ENCODE results near the gene CDK12. TPM values are rescaled to one million over a fixed set of nuclear protein-coding genes. Genes with fewer than 3 reads are reported as not detected.

The CDK12 gene
- total RNA-seq, 1 experiment from 2014 or later = 51.2 TPM

DNA sequence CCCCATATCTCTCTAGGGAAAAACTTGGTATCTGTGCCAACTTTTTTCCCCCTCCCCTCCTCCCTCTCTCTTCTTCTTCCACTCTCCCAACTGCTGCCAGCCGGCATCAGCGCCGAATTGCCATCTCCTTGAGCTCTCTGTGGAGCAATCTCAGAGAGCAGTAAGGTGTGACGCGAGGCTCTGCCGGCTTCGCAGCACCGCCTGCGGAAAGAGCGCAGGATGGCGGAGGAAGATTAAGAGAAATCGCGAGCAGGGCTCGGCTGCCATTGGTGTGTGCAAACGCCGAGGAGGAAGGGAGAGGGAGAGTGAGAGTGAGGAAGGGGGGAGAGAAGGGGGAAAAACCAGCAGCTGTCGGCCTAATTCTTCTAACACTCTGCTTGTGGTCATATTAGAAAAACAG, 102.2 kb downstream of the CDK12 start:
- Histone ChIP-seq H3K27me3 (ENCODE audit: insufficient read depth, low read length) (no peaks in the 10 kb centered on the region), H3K9me2 (ENCODE audit: insufficient read depth) (no peaks in the 10 kb centered on the region), H3K36me3 (ENCODE audit: control insufficient read depth in 1 of 2, insufficient read depth in 2 of 2, low read length in 2 of 2) (no peaks in the 10 kb centered on the region), H3K4me1 (ENCODE audit: control insufficient read depth in 1 of 2, insufficient read depth in 2 of 2, low read length in 2 of 2) (no peaks in the 10 kb centered on the region), H4K20me1 (ENCODE audit: insufficient read depth) (no peaks in the 10 kb centered on the region), H2AFZ (ENCODE audit: low read depth, low read length, poor library complexity, severe bottlenecking) (no peak overlapping the region), H3K27ac (ENCODE audit: low read depth, low read length) (no peak overlapping the region), H3K9me3 (ENCODE audit: control insufficient read depth in 1 of 2, insufficient read depth in 1 of 2, low read depth in 1 of 2, low read length in 2 of 2) (no peaks in the 10 kb centered on the region), H3K4me2 (ENCODE audit: low read length) (no peak overlapping the region), H3K79me2 (ENCODE audit: insufficient read depth, low read length) (no peaks in the 10 kb centered on the region), H3K4me3 (replicated peaks in 1 of 2; ENCODE audit: low read depth in 1 of 2, low read length in 2 of 2) (no peak overlapping the region), H3K9ac (ENCODE audit: low read length) (no peak overlapping the region)
- CTCF ChIA-PET = no interaction called here
- ATAC-seq = no peak
- no peak for DNase-seq (ENCODE audit: low read depth, low spot score)
- TF ChIP-seq EZH2phosphoT487 (IDR thresholded peaks at IDR 0.05; ENCODE audit: borderline replicate concordance) = no peak
- TF ChIP-seq YY1 (IDR thresholded peaks at IDR 0.05; ENCODE audit: extremely low read depth, insufficient replicate concordance, low read depth, low read length) = no peak
- POLR2A ChIA-PET = interaction anchor here (0.7 kb wide), 1 partner anchor 245 kb away, joined by 3 read pairs; no protein-coding TSS in a partner anchor
- BruUV-seq (replicated peaks) = no TSS peak
- intact Hi-C loops (cut with micrococcal nuclease) = no loop called here
- RAD21 ChIA-PET (ENCODE audit: low non-redundant PET in 1 of 2, low total read pairs in 2 of 2, uncharacterized antibody in 2 of 2, unreplicated experiment in 2 of 2) = no interaction called here

DNA sequence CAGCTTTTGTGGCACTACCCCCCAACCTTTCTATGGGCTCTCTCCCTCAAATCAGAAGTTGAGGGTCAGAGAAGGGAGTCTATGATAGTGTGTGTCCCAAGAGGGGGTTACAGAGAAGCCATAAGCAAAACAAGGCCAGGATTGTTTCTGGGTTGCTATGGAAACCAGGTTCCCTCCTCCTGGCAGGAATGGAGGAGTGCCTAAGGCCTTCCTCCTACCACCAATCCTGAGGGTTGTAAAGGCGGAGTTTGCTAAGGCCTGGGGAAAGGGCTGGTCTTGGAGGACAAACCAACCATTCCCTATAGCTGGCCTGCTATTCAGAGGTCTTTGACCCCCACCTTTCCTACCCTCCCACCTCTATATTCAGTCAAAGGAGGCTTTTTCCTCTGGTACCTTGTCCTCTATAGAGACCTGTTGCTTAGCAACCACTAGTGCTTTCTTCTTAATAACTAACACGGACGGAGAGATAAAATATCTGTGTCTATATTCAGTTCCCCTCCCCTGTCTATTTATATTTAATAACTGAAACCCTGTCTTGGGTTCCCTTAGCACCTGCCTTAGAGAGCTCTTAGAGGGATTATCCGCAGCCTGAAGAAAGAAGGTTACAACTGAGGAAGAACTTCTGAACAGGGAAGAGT, 103.0 kb downstream of the CDK12 start:
- POLR2A ChIA-PET = no interaction called here
- TF ChIP-seq ELF1 (IDR thresholded peaks at IDR 0.05; ENCODE audit: borderline replicate concordance, low read depth) (no peak), POLR2AphosphoS5 (IDR thresholded peaks at IDR 0.05; ENCODE audit: low read depth, low read length) (no peak), ZFX (IDR thresholded peaks at IDR 0.05) (no peak), SP1 (IDR thresholded peaks at IDR 0.05; ENCODE audit: low read depth) (no peak), SRF (IDR thresholded peaks at IDR 0.05; ENCODE audit: low read depth) (no peak), JUND (IDR thresholded peaks at IDR 0.05) (no peak), EZH2phosphoT487 (IDR thresholded peaks at IDR 0.05; ENCODE audit: borderline replicate concordance) (no peak), EZH2 (IDR thresholded peaks at IDR 0.05) (no peak), CEBPB (IDR thresholded peaks at IDR 0.05; ENCODE audit: low read depth) (no peak), POLR2A (IDR thresholded peaks at IDR 0.05; ENCODE audit: borderline replicate concordance, extremely low read depth, insufficient read depth, insufficient read length) (no peak), RAD21 (IDR thresholded peaks at IDR 0.05; ENCODE audit: low read depth) (no peak), ZNF274 (IDR thresholded peaks at IDR 0.05; ENCODE audit: low read depth, low read length) (no peak)
- TF ChIP-seq, protein P1, sequence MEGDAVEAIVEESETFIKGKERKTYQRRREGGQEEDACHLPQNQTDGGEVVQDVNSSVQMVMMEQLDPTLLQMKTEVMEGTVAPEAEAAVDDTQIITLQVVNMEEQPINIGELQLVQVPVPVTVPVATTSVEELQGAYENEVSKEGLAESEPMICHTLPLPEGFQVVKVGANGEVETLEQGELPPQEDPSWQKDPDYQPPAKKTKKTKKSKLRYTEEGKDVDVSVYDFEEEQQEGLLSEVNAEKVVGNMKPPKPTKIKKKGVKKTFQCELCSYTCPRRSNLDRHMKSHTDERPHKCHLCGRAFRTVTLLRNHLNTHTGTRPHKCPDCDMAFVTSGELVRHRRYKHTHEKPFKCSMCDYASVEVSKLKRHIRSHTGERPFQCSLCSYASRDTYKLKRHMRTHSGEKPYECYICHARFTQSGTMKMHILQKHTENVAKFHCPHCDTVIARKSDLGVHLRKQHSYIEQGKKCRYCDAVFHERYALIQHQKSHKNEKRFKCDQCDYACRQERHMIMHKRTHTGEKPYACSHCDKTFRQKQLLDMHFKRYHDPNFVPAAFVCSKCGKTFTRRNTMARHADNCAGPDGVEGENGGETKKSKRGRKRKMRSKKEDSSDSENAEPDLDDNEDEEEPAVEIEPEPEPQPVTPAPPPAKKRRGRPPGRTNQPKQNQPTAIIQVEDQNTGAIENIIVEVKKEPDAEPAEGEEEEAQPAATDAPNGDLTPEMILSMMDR (IDR thresholded peaks at IDR 0.05 in 2 of 3, conservative IDR thresholded peaks at IDR 0.05 in 1 of 3; ENCODE audit: borderline replicate concordance in 1 of 3, insufficient read depth in 1 of 3, low read depth in 2 of 3, low read length in 2 of 3) = no peak
- TF ChIP-seq, protein P2, sequence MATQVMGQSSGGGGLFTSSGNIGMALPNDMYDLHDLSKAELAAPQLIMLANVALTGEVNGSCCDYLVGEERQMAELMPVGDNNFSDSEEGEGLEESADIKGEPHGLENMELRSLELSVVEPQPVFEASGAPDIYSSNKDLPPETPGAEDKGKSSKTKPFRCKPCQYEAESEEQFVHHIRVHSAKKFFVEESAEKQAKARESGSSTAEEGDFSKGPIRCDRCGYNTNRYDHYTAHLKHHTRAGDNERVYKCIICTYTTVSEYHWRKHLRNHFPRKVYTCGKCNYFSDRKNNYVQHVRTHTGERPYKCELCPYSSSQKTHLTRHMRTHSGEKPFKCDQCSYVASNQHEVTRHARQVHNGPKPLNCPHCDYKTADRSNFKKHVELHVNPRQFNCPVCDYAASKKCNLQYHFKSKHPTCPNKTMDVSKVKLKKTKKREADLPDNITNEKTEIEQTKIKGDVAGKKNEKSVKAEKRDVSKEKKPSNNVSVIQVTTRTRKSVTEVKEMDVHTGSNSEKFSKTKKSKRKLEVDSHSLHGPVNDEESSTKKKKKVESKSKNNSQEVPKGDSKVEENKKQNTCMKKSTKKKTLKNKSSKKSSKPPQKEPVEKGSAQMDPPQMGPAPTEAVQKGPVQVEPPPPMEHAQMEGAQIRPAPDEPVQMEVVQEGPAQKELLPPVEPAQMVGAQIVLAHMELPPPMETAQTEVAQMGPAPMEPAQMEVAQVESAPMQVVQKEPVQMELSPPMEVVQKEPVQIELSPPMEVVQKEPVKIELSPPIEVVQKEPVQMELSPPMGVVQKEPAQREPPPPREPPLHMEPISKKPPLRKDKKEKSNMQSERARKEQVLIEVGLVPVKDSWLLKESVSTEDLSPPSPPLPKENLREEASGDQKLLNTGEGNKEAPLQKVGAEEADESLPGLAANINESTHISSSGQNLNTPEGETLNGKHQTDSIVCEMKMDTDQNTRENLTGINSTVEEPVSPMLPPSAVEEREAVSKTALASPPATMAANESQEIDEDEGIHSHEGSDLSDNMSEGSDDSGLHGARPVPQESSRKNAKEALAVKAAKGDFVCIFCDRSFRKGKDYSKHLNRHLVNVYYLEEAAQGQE (IDR thresholded peaks at IDR 0.05; ENCODE audit: low read depth) = no peak
- TF ChIP-seq, protein P3, sequence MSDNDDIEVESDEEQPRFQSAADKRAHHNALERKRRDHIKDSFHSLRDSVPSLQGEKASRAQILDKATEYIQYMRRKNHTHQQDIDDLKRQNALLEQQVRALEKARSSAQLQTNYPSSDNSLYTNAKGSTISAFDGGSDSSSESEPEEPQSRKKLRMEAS (IDR thresholded peaks at IDR 0.05) = no peak

More for the DNA sequence above, 103.0 kb downstream of the CDK12 start:
- Histone ChIP-seq H2AFZ (ENCODE audit: low read depth, low read length, poor library complexity, severe bottlenecking) (no peak overlapping the region), H3K27me3 (ENCODE audit: insufficient read depth, low read length) (no peaks in the 10 kb centered on the region), H3K79me2 (ENCODE audit: insufficient read depth, low read length) (no peaks in the 10 kb centered on the region), H3K9ac (ENCODE audit: low read length) (no peak overlapping the region), H3K4me3 (replicated peaks in 1 of 2; ENCODE audit: low read depth in 1 of 2, low read length in 2 of 2) (no peak overlapping the region), H3K9me2 (ENCODE audit: insufficient read depth) (no peaks in the 10 kb centered on the region), H3K9me3 (ENCODE audit: control insufficient read depth in 1 of 2, insufficient read depth in 1 of 2, low read depth in 1 of 2, low read length in 2 of 2) (no peaks in the 10 kb centered on the region), H4K20me1 (ENCODE audit: insufficient read depth) (no peaks in the 10 kb centered on the region), H3K4me2 (ENCODE audit: low read length) (no peak overlapping the region), H3K36me3 (ENCODE audit: control insufficient read depth in 1 of 2, insufficient read depth in 2 of 2, low read length in 2 of 2) (no peaks in the 10 kb centered on the region), H3K27ac (ENCODE audit: low read depth, low read length) (no peak overlapping the region), H3K4me1 (ENCODE audit: control insufficient read depth in 1 of 2, insufficient read depth in 2 of 2, low read length in 2 of 2) (no peaks in the 10 kb centered on the region)
- ATAC-seq = peak; percentile 63
- RAD21 ChIA-PET (ENCODE audit: low non-redundant PET in 1 of 2, low total read pairs in 2 of 2, uncharacterized antibody in 2 of 2, unreplicated experiment in 2 of 2) = no interaction called here
- BruUV-seq (replicated peaks) = no TSS peak
- intact Hi-C loops (cut with micrococcal nuclease) = no loop called here
- CTCF ChIA-PET = interaction anchor here (1.7 kb wide), 1 partner anchor 12 kb away, joined by 4 read pairs; no protein-coding TSS in a partner anchor
- DNase-seq (ENCODE audit: low read depth, low spot score) = peak; percentile 8
